Epithelial cell of proximal tubule (primary cell): ENCODE data around the gene MT1F. TPM values are rescaled to one million over a fixed set of nuclear protein-coding genes. Genes with fewer than 3 reads are reported as not detected.

Experiments
- DNase-seq: peaks from one replicate; pipeline ENCODE4 v3.0.0-alpha.2; 2011; ENCODE audit warnings: low read depth
- H3K4me3 ChIP-seq: 2 replicates; pipeline ENCODE4 v1.5.1; 2011; ENCODE audit warnings: low read depth, mild to moderate bottlenecking, low read length
- total RNA-seq: library from RNA; depleted of rRNA; stranded (reverse); fragments of >200 nt; gene quantifications from 2 replicates; pipeline ENCODE4 v1.2.3, GENCODE V29; 2015
- TF ChIP-seq, protein P1 (sequence below): conservative IDR thresholded peaks from 2 replicates; pipeline ENCODE4 v1.5.1; 2012; ENCODE audit warnings: low read depth, mild to moderate bottlenecking, low read length

The MT1F gene
- total RNA-seq, 1 donor from 2014 or later, result 95.8 TPM

DNA sequence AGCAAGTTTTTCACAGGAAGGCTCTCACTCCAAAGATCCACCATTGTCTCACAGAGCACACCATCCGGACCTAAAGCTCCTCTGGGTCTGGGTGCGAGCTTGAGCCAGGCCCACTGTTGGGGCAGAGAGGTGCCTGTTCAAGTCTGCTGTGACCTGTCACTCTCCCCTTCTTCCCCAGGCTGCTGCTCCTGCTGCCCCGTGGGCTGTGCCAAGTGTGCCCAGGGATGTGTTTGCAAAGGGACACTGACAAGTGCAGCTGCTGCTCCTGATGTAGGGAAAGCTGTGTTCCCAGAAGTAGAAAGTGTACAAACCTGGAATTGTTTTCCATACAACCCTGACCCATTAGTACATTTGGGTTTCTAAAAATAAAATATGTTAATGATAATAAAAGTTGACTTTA is 19.7 kb downstream of the MT1F start:
- TF ChIP-seq, protein P1, sequence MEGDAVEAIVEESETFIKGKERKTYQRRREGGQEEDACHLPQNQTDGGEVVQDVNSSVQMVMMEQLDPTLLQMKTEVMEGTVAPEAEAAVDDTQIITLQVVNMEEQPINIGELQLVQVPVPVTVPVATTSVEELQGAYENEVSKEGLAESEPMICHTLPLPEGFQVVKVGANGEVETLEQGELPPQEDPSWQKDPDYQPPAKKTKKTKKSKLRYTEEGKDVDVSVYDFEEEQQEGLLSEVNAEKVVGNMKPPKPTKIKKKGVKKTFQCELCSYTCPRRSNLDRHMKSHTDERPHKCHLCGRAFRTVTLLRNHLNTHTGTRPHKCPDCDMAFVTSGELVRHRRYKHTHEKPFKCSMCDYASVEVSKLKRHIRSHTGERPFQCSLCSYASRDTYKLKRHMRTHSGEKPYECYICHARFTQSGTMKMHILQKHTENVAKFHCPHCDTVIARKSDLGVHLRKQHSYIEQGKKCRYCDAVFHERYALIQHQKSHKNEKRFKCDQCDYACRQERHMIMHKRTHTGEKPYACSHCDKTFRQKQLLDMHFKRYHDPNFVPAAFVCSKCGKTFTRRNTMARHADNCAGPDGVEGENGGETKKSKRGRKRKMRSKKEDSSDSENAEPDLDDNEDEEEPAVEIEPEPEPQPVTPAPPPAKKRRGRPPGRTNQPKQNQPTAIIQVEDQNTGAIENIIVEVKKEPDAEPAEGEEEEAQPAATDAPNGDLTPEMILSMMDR, result no peak
- H3K4me3 ChIP-seq, result no peak overlapping the region
- DNase-seq, result no peak

DNA sequence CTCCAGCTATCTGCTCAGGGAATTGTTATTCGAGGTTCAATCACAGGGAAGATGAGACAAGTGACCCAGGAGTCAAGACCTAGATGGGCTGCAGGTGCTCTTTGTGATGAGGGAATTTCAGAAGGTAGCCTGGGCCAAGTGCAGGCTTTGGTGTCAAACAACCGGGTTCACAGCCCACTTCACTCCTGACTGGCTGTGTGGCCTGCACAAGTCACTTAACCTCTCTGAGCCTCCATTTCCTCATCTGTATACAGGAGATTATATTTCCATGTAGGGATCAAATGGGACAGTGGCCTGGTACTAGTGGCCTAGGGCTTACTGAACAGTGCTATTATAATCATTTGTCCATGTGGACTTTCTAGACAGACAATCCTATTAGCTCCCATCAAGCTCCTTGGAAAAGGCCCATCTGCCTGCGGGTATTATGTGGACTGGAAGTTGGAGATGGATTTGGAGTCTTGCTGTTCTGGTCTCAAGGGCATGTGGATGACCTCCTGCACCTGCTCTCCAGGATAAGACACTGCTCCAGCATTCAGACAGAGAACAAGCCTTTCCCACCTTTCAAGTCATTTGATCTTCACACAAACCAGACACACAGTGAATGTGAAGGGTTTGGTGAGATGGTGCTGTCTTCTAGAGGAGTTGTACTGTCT is 21.4 kb downstream of the MT1F start:
- no peak overlapping the region for H3K4me3 ChIP-seq
- TF ChIP-seq, protein P1, result no peak

DNA sequence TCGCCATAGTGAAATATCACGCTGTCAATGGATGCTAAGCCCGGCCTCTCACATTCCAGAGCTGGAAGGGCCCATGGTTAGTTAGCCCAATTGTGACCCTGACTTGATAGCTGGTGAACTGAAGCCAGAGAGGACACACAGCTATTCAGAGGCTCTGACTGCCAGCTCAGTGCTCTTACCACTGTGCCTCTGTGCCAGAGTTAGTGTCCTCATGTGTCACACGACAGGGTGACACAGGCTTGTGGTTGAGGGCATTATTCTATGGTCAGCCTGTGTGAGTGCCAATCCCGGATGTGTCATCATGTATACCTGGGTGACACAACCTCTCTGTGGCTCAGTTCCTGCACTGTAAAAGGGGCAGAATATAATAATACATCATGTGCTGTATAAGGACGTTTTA is 22.1 kb downstream of the MT1F start:
- no peak for DNase-seq
- H3K4me3 ChIP-seq, result no peak overlapping the region
- TF ChIP-seq, protein P1, result no peak

More for the DNA sequence above, 21.4 kb downstream of the MT1F start:
- no peak for DNase-seq

DNA sequence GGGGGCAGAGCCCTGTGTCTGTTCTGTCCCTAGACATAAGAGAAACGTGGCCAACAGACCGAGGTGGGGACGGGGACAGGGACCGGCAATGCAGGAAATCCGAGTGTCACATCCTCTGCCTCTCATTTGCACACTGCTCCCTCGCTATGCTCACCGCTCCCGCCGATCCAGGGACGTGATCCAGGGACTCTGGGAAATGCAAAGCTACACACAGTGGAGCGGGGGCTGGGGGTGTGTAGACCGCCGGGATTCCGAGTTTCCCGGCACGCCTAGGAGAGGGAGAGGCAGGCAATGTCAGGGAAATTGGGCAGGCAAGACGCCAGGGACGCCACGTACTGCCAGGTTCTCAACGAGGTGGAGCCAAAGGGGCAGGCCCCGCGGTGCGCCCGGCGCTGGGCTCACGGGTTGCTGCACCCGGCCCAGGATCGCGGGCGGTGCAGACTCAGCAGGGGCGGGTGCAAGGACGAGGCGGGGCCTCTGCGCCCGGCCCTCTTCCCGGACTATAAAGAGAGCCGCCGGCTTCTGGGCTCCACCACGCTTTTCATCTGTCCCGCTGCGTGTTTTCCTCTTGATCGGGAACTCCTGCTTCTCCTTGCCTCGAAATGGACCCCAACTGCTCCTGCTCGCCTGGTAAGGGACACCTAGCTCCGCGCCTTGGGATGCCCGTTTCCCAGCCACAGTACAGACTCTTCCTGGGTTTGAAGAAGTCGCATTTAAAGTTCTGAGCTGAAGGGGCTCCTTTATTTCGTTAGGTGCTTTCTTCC is 24.4 kb downstream of the MT1F start, which contains the start of gene MT1X:
MT1X (plus strand) TSS at position 532 of the 764 bp plus-strand sequence; CDS start at position 603, 71 bp downstream.
- peak; percentile 43 for DNase-seq
- TF ChIP-seq, protein P1, result no peak
- peak within 1 kb of the TSS; percentile 97 for H3K4me3 ChIP-seq

DNA sequence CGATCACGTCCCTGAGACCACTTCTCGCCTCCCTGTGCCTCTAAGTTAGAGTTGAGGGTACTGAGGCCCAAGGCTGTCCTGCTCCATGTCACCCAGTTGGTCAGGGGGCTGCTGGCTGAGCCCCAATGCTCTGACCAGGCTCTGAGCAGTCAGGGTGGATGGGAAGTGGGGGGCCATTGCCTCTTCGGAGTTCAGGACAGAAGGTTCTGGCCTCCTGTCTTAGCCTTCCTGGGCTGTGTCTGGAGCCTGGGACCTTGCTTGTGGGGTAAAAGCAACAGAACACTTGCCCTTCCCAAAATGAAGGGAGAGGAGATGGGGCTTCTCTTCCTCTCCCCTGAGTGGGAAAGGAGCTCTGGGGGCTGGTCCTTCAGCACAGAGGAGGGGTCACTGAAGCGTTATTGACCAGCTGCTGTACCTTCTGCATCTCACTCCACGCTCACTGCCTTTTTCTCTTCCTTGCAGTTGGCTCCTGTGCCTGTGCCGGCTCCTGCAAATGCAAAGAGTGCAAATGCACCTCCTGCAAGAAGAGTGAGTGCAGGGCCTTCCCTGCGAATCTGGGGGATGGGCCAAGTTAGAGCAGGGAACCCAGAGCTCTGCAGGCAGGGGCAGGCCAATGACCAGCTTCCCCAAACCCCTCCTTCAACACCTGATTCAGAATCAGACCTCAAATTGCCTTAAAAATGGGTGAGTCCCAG is 25.1 kb downstream of the MT1F start:
- TF ChIP-seq, protein P1, result no peak
- no peak for DNase-seq

DNA sequence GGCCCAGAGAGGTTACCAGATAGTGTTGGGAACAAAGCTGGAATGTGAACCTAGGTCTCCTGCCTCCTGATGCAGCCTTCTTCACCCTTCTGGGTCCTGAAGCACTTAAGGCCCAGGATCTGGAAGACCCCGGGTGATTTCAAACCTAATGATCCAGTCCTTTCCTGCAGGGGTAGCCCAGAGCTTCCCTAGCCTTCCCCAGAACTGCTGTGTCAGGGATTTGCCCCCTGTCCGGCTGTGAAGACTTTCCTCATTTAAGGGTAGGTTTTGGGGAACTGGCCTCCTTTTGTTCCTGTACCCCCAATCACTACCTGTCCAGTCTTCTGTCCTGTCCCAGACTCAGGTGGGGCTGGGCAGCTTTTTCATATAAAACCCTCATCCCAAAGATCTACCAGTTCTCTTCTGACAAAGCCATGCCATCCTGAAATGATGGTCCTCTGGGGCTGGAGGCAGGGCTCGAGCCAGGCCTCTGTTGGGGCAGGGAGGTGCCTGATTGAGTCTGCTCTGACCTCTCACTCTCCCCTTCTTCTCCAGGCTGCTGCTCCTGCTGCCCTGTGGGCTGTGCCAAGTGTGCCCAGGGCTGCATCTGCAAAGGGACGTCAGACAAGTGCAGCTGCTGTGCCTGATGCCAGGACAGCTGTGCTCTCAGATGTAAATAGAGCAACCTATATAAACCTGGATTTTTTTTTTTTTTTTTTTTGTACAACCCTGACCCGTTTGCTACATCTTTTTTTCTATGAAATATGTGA is 25.8 kb downstream of the MT1F start:
- DNase-seq, result no peak
- peak overlapping the region; percentile 97 for H3K4me3 ChIP-seq
- TF ChIP-seq, protein P1, result no peak

More for the DNA sequence above, 25.1 kb downstream of the MT1F start:
- peak overlapping the region; percentile 97 for H3K4me3 ChIP-seq
